Nephron progenitor cell (in vitro differentiated cells): ENCODE measurements around the gene EPHB3.
"Not testable (repeated sequence)": the region's sequence is repeated elsewhere in the genome, so short reads cannot be mapped to it uniquely, and the experiment has no call there.

Experiments used
- DNase-seq: peaks from one replicate; pipeline ENCODE4 v3.0.0; 2021
- H3K27ac Mint-ChIP-seq: 2 replicates; pipeline ENCODE4 v1.8.0; 2021; ENCODE audit warnings: mild to moderate bottlenecking, moderate library complexity, mixed read lengths
- H3K27me3 Mint-ChIP-seq: 2 replicates; pipeline ENCODE4 v1.8.0; 2021; ENCODE audit warnings: mild to moderate bottlenecking, low read depth, mixed read lengths; ENCODE audit not compliant: poor library complexity
- H3K36me3 Mint-ChIP-seq: 2 replicates; pipeline ENCODE4 v1.8.0; 2021; ENCODE audit warnings: low read depth, mixed read lengths
- H3K4me1 Mint-ChIP-seq: 2 replicates; pipeline ENCODE4 v1.8.0; 2021; ENCODE audit warnings: mixed read lengths
- H3K4me3 Mint-ChIP-seq: 2 replicates; pipeline ENCODE4 v1.8.0; 2021; ENCODE audit warnings: mild to moderate bottlenecking, moderate library complexity, mixed read lengths
- H3K9me3 Mint-ChIP-seq: 2 replicates; pipeline ENCODE4 v1.8.0; 2021; ENCODE audit warnings: mild to moderate bottlenecking, moderate library complexity, mixed read lengths
- TF ChIP-seq, protein P1 (sequence below): fragments of 200-600 bp; sonication (generic); IDR thresholded peaks from 2 replicates; pipeline ENCODE4 v1.5.0; 2021; ENCODE audit warnings: antibody characterized with exemption

Gene EPHB3

DNA sequence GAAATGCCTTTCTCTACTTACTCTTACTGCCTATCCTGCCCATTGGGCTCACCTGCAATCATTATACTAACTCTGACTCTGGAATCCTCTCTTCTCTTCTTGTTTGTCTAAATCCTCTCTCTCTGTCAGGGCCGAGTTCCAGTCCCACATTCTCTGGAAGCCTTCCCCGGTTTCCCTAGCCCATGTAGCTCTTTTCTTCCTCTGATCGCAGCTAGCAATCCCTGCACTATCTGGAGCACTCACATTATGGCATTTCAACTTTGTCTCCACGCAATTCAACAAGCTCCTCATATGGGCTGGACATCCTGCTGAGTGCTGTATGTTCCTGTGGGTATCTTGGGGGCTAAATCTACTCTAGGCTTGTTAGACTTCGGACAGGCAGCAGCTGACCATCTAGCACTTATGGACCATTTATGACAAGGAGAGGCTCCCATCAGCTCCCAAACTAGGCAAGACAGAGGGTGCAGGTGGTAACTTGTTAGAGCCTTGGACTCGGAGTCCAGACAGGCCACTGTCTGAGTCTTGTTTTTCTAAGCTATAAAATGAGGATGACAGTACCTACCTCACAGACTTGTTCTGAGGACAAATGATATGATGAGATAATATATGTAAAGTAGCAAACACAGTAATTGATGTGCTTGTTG, 58.3 kb downstream of the EPHB3 start:
- peaks cover 39% of the 10 kb centered on the region for H3K27me3 Mint-ChIP-seq
- peak overlapping the region; percentile 6 for H3K27ac Mint-ChIP-seq
- TF ChIP-seq, protein P1, sequence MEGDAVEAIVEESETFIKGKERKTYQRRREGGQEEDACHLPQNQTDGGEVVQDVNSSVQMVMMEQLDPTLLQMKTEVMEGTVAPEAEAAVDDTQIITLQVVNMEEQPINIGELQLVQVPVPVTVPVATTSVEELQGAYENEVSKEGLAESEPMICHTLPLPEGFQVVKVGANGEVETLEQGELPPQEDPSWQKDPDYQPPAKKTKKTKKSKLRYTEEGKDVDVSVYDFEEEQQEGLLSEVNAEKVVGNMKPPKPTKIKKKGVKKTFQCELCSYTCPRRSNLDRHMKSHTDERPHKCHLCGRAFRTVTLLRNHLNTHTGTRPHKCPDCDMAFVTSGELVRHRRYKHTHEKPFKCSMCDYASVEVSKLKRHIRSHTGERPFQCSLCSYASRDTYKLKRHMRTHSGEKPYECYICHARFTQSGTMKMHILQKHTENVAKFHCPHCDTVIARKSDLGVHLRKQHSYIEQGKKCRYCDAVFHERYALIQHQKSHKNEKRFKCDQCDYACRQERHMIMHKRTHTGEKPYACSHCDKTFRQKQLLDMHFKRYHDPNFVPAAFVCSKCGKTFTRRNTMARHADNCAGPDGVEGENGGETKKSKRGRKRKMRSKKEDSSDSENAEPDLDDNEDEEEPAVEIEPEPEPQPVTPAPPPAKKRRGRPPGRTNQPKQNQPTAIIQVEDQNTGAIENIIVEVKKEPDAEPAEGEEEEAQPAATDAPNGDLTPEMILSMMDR, result no peak
- H3K9me3 Mint-ChIP-seq, result peaks cover 3% of the 10 kb centered on the region
- no peaks in the 10 kb centered on the region for H3K36me3 Mint-ChIP-seq
- H3K4me3 Mint-ChIP-seq, result no peak overlapping the region
- DNase-seq, result no peak
- peaks cover 52% of the 10 kb centered on the region for H3K4me1 Mint-ChIP-seq

DNA sequence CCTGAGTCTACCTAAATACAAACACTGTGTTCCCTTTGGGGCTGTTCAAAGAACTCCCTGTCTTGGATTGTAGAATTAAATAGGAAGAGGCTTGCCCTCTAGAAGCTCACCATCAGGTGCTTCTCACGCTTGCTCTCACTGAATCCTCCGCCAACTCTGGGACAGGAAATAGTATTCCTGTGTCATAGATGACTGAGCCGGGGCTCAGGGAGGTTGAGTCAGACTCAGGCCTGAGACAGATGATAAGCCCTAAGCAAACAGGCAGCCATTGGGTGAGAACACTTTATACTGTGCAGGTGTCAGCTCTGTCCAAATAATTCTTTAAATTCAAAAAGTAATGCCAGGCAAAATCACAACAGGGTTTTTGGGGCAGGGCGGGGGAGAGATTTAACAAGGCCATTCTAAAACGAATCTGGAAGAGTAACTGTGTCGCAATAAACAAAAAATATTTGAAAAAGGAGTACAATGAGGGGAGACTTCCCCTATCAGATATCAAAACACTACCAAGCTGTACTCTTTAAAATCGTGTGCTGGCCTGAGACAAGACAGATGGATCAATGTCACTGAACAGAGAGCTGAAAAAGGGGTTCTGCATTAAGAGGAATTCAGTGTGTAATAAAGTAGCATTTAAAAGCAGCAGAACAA, 59.0 kb downstream of the EPHB3 start:
- Mint-ChIP-seq H3K27ac (peak overlapping the region; percentile 36), H3K36me3 (no peaks in the 10 kb centered on the region), H3K27me3 (peaks cover 35% of the 10 kb centered on the region), H3K9me3 (peaks cover 3% of the 10 kb centered on the region), H3K4me3 (peak overlapping the region; percentile 66), H3K4me1 (peaks cover 52% of the 10 kb centered on the region)
- no peak for DNase-seq
- TF ChIP-seq, protein P1, result no peak

DNA sequence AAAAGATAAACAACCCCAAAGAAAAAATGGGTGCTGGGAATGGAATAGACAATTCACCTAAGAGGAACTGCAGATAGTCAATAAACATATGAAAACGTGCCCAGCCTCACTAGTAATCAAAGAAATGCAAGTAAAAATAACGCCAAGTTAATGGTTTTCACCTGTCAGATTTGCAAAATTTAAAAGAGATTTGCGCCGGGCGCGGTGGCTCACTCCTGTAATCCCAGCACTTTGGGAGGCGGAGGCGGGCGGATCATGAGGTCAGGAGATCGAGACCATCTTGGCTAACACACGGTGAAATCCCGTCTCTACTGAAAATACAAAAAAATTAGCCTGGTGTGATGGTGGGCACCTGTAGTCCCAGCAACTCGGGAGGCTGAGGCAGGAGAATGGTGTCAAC, 60.6 kb downstream of the EPHB3 start:
- DNase-seq, H3K4me3 Mint-ChIP-seq, H3K9me3 Mint-ChIP-seq, H3K27ac Mint-ChIP-seq, H3K36me3 Mint-ChIP-seq: not testable (repeated sequence)
- peaks cover 44% of the 10 kb centered on the region for H3K4me1 Mint-ChIP-seq
- peaks cover 23% of the 10 kb centered on the region for H3K27me3 Mint-ChIP-seq

DNA sequence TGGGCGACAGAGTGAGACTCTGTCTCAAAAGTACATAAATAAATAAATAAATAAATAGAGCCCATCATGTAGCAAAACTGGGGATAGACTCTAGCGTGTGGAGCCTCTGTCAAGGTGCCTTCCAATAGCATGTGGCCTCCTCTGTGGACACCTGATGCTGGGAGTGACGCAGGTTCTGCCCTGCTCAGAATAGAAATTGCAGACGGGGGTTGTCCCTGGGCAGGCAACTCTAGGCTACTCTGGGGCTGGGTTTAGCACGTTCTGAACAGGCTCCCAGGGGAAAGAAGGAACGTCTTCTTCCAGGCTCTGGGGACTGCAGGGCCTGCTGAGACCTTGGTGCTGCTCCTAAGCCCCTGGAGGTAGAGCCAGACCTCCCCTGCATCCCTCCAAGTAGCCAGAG, 65.3 kb downstream of the EPHB3 start:
- Mint-ChIP-seq H3K4me1 (peaks cover 52% of the 10 kb centered on the region), H3K27me3 (peaks cover 6% of the 10 kb centered on the region), H3K36me3 (no peaks in the 10 kb centered on the region), H3K9me3 (no peaks in the 10 kb centered on the region), H3K27ac (no peak overlapping the region), H3K4me3 (no peak overlapping the region)
- DNase-seq, result no peak
- TF ChIP-seq, protein P1, result no peak

DNA sequence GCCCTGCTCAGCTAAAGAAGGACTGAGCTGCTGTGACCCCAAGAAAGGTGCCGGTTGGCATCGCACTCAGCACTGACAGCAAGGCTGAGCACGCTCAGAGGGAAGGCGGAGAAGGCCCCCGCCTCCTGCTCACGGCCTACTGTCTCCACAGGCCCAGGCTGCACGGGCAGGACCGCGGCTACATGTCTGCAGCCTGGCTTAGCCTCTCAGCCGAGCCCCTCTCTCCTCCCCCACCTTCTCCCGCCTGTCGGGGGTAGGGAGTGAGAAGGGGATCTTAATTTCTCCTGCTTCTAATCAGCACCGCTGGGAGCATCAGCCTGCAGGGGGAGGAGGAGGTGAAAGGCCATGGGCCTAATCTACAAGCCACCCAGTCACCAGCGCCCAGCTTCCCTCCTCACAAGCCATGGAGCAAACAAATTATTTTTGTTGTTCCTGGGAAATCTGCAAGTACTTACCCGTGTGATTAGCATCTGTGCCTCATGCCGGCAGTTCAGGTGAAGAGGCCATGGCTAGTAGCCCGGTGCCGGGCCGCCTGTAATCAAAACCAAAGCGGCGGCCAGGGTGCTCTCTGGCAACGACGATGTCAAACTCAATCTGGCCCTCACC, 68.1 kb downstream of the EPHB3 start:
- no peak overlapping the region for H3K4me3 Mint-ChIP-seq
- no peaks in the 10 kb centered on the region for H3K9me3 Mint-ChIP-seq
- TF ChIP-seq, protein P1, result no peak
- DNase-seq, result peak; percentile 49
- peaks cover 18% of the 10 kb centered on the region for H3K27me3 Mint-ChIP-seq
- peaks cover 67% of the 10 kb centered on the region for H3K4me1 Mint-ChIP-seq
- no peaks in the 10 kb centered on the region for H3K36me3 Mint-ChIP-seq
- H3K27ac Mint-ChIP-seq, result peak overlapping the region; percentile 74

DNA sequence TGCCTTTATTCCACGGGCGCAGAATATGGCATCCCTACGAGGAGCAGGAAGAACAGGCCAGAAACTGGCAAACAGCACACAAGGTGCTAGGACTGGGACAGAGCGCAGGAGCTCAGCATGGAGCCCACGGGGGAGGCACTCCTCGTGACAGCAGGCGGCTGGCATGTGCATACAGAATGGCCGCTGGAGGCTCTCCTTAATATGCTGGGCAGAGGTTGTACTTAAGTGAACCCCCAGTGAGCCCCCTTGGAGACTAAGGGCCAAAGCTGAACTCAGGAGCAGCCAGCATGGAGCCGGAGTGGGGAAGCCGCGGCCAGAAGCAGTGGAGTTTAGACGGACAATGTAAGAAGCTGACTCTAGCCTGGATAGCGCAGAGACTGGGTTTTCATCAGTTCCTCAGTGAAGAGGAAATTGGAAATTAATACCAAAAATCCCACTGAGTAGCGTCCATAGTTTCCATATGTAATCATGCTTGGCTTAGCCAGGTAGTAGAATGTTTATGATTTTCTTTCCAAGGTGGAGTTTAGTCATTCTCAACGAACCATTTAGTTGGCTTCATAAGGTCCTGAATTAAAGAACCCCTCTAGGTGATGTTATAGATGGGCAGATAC, 69.4 kb downstream of the EPHB3 start:
- TF ChIP-seq, protein P1, result no peak
- no peak for DNase-seq
- H3K27ac Mint-ChIP-seq, result no peak overlapping the region
- peaks cover 23% of the 10 kb centered on the region for H3K27me3 Mint-ChIP-seq
- peaks cover 67% of the 10 kb centered on the region for H3K4me1 Mint-ChIP-seq
- H3K4me3 Mint-ChIP-seq, result no peak overlapping the region
- H3K9me3 Mint-ChIP-seq, result no peaks in the 10 kb centered on the region
- no peaks in the 10 kb centered on the region for H3K36me3 Mint-ChIP-seq
